ENCODE measurements around the gene C2orf92. TPM values are rescaled to one million over a fixed set of nuclear protein-coding genes. Genes with fewer than 3 reads are reported as not detected.

C2orf92 gene
- polyA plus RNA-seq, 1 donor from 2014 or later, result 10.7 TPM

- Histone ChIP-seq H3K9me3 (ENCODE audit: low read length) (no peaks in the 10 kb centered on the region), H3K36me3 (ENCODE audit: insufficient read depth, low read length) (peaks cover 5% of the 10 kb centered on the region), H3K9me2 (ENCODE audit: insufficient read depth, low read length) (no peaks in the 10 kb centered on the region), H3K4me2 (ENCODE audit: low read length) (no peak overlapping the region), H3K79me2 (replicated peaks; ENCODE audit: insufficient read depth, low read length) (no peaks in the 10 kb centered on the region), H3K4me3 (ENCODE audit: low read length) (no peak overlapping the region), H2AFZ (ENCODE audit: low read depth, low read length) (no peak overlapping the region), H4K20me1 (ENCODE audit: insufficient read depth) (no peaks in the 10 kb centered on the region), H3F3A (ENCODE audit: insufficient read depth, low read length, poor library complexity, severe bottlenecking) (no peaks in the 10 kb centered on the region), H3K27ac (ENCODE audit: low read length) (no peak overlapping the region), H3K9ac (ENCODE audit: low read length) (no peak overlapping the region), H3K27me3 (ENCODE audit: insufficient read depth, low read depth, low read length) (no peaks in the 10 kb centered on the region)
- no peak for TF ChIP-seq REST (IDR thresholded peaks at IDR 0.05; ENCODE audit: borderline replicate concordance)
- TF ChIP-seq POLR2AphosphoS5 (IDR thresholded peaks at IDR 0.05), result no peak
- no peak for TF ChIP-seq EP300 (conservative IDR thresholded peaks at IDR 0.05; ENCODE audit: poor library complexity, severe bottlenecking)
- no peak for TF ChIP-seq MXI1 (conservative IDR thresholded peaks at IDR 0.05; ENCODE audit: poor library complexity, severe bottlenecking)
- no peak for TF ChIP-seq SMC3 (conservative IDR thresholded peaks at IDR 0.05; ENCODE audit: poor library complexity)
- no peak for TF ChIP-seq TAF1 (IDR thresholded peaks at IDR 0.05; ENCODE audit: low read depth)
- no peak for TF ChIP-seq RAD21 (conservative IDR thresholded peaks at IDR 0.05)
- no peak for TF ChIP-seq CTCF (IDR thresholded peaks at IDR 0.05; ENCODE audit: poor library complexity, severe bottlenecking)
These were observed 72.9 kb downstream of the C2orf92 start for GRCh38 chr2:97742381-97742847.

GRCh38 chr2:97743913-97744312 is 74.4 kb downstream of the C2orf92 start:
- H3K27ac ChIP-seq (ENCODE audit: low read length), result no peak overlapping the region
- H3K9ac ChIP-seq (ENCODE audit: low read length), result no peak overlapping the region
- no peaks in the 10 kb centered on the region for H3K9me2 ChIP-seq (ENCODE audit: insufficient read depth, low read length)
- H3K36me3 ChIP-seq (ENCODE audit: insufficient read depth, low read length), result peaks cover 5% of the 10 kb centered on the region
- no peak overlapping the region for H3K4me2 ChIP-seq (ENCODE audit: low read length)
- no peaks in the 10 kb centered on the region for H3K27me3 ChIP-seq (ENCODE audit: insufficient read depth, low read depth, low read length)
- no peak overlapping the region for H2AFZ ChIP-seq (ENCODE audit: low read depth, low read length)
- no peaks in the 10 kb centered on the region for H3K9me3 ChIP-seq (ENCODE audit: low read length)
- H4K20me1 ChIP-seq (ENCODE audit: insufficient read depth), result no peaks in the 10 kb centered on the region
- no peaks in the 10 kb centered on the region for H3K79me2 ChIP-seq (replicated peaks; ENCODE audit: insufficient read depth, low read length)
- no peaks in the 10 kb centered on the region for H3F3A ChIP-seq (ENCODE audit: insufficient read depth, low read length, poor library complexity, severe bottlenecking)
- no peak overlapping the region for H3K4me3 ChIP-seq (ENCODE audit: low read length)
- no peak for TF ChIP-seq POLR2AphosphoS5 (IDR thresholded peaks at IDR 0.05)
- TF ChIP-seq MXI1 (conservative IDR thresholded peaks at IDR 0.05; ENCODE audit: poor library complexity, severe bottlenecking), result no peak
- TF ChIP-seq REST (IDR thresholded peaks at IDR 0.05; ENCODE audit: borderline replicate concordance), result no peak
- no peak for TF ChIP-seq CTCF (IDR thresholded peaks at IDR 0.05; ENCODE audit: poor library complexity, severe bottlenecking)
- TF ChIP-seq RAD21 (conservative IDR thresholded peaks at IDR 0.05), result no peak
- TF ChIP-seq SMC3 (conservative IDR thresholded peaks at IDR 0.05; ENCODE audit: poor library complexity), result no peak
- no peak for TF ChIP-seq EP300 (conservative IDR thresholded peaks at IDR 0.05; ENCODE audit: poor library complexity, severe bottlenecking)
- TF ChIP-seq EZH2 (IDR thresholded peaks at IDR 0.05; ENCODE audit: borderline replicate concordance, insufficient read depth, low read length, poor library complexity, severe bottlenecking), result no peak
- TF ChIP-seq TAF1 (IDR thresholded peaks at IDR 0.05; ENCODE audit: low read depth), result no peak
